GM13977 (cell line): ENCODE data around the gene GMPR.

Experiments
- DNase-seq: peaks from one replicate; pipeline ENCODE4 v3.0.0; 2012; ENCODE audit warnings: low spot score
- in situ Hi-C: fragments of 300-500 bp; cut with MboI; formaldehyde crosslinking; loops from one replicate; pipeline ENCODE4 v1.12.0; 2022; ENCODE audit warnings: low sequenced_read_pairs, low pct_unique_long_range_greater_than_20kb, mixed read lengths, inconsistent platforms; ENCODE audit not compliant: unreplicated experiment
- TF ChIP-seq, protein P1 (sequence below): IDR thresholded peaks from 2 replicates; pipeline ENCODE4 v1.5.1; 2012; ENCODE audit warnings: mild to moderate bottlenecking, control low read depth; ENCODE audit not compliant: insufficient read depth; ENCODE audit errors: extremely low read depth, missing control alignments

The GMPR gene

DNA sequence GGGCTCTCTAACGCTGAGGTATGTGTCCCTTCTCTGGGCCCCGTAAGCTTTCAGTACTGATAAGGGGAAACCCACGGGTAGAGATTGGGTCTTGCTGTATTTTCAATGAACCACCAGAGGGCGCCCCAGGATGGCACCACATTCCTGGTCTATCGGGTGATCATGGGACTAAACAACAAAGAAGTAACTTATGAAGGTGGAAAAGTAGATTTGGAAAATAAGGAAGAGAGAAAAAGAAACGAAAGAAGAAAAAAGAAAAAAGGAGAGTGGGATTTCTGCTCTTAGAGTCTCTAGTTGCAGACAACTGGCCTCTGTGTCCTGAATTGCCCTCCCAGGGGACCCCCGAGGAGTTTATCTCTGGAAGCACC is 93.8 kb downstream of the GMPR start:
- TF ChIP-seq, protein P1, sequence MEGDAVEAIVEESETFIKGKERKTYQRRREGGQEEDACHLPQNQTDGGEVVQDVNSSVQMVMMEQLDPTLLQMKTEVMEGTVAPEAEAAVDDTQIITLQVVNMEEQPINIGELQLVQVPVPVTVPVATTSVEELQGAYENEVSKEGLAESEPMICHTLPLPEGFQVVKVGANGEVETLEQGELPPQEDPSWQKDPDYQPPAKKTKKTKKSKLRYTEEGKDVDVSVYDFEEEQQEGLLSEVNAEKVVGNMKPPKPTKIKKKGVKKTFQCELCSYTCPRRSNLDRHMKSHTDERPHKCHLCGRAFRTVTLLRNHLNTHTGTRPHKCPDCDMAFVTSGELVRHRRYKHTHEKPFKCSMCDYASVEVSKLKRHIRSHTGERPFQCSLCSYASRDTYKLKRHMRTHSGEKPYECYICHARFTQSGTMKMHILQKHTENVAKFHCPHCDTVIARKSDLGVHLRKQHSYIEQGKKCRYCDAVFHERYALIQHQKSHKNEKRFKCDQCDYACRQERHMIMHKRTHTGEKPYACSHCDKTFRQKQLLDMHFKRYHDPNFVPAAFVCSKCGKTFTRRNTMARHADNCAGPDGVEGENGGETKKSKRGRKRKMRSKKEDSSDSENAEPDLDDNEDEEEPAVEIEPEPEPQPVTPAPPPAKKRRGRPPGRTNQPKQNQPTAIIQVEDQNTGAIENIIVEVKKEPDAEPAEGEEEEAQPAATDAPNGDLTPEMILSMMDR, result peak; percentile 80
- DNase-seq, result peak; percentile 86
- in situ Hi-C loops, result loop anchor here (10.0 to 25.0 kb wide), 3 partner anchors 183 to 755 kb away; partner anchors contain the start of gene ATXN1

GRCh38 chr6:16333580-16333979 is 95.2 kb downstream of the GMPR start:
- TF ChIP-seq, protein P1, result no peak
- no peak for DNase-seq
- in situ Hi-C loops, result loop anchor here (10.0 to 25.0 kb wide), 3 partner anchors 181 to 754 kb away; partner anchors contain the start of gene ATXN1

DNA sequence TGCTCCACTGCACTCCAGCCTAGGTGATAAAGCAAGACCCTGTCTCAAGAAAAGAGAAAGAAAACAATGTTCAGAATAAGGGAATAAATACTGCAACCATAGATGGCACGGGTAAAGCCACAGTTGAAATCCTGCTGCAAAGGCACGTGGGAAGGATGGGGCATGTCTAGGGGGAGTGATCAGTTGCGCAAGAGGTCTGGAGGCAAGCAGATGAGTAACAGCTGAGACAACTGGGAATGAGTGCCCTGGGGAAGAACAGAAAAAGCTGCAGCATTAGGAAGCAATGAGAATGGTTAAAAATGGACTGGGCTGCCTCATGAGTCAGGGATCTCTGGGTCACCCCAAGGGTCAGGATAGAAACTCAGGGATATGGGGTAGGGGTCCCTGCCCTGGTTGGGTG is 96.3 kb downstream of the GMPR start:
- TF ChIP-seq, protein P1, result no peak
- no peak for DNase-seq
- in situ Hi-C loops, result loop anchor here (10.0 to 25.0 kb wide), 3 partner anchors 180 to 753 kb away; partner anchors contain the start of gene ATXN1

GRCh38 chr6:16335176-16335575 is 96.8 kb downstream of the GMPR start:
- in situ Hi-C loops, result loop anchor here (10.0 to 25.0 kb wide), 3 partner anchors 180 to 752 kb away; partner anchors contain the start of gene ATXN1

DNA sequence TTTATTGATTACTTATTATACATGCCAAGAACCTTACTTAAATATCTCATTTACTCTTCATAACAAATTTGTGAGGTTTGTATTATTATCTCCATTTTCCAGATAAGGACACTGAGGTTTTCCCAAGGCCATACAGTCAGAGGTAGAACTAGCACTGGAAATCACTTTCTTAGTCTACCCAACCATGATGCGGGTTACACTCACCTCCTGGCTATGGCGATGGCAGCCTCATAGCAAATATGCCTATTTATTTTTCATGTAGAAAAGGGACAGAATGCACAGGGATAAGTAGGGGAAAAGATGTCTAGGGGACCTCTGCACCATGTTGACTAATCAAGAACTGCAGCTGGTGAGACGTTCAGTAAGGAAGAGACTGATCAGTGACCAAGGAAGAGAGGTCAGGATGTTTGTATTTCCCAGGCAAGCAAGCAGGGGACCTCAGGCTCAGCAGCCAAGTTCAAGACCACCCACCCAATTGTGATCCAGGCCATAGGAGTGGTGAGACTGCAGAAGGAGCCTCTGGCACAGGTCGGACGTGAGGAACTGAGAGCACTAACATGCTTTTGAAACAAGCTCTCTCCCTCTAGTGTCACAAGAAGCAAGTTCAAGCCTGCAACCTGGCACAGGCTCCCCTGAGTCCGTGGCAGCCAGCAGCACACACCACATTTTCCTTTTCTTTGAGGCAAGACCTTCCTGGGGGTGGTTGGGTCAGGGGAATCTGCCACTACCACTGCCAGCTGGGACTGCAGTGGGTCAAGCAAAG is 97.8 kb downstream of the GMPR start:
- TF ChIP-seq, protein P1, result no peak
- in situ Hi-C loops, result loop anchor here (10.0 to 25.0 kb wide), 3 partner anchors 179 to 751 kb away; partner anchors contain the start of gene ATXN1
- DNase-seq, result no peak

More at GRCh38 chr6:16335176-16335575, 96.8 kb downstream of the GMPR start:
- TF ChIP-seq, protein P1, result no peak
- no peak for DNase-seq

DNA sequence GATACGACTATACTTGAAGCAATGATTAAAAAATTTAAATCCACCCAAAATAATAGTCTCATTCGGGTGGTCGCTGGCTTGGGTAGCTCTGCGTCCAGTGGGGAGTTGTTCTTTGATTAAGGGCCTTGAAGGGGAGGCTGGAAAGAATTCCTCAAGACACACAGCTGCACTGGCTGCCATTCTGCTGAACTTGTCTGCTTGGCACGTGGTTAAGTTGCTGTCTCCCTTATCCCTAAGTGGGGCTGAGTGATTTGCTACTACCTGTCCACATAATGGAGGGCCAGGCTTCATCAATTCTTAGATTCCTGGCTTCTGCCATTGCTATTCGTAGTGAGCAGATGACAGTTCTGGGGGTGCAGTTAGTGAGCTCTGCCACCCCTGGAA is 98.5 kb downstream of the GMPR start:
- DNase-seq, result no peak
- in situ Hi-C loops, result loop anchor here (10.0 to 25.0 kb wide), 3 partner anchors 178 to 750 kb away; partner anchors contain the start of gene ATXN1
- TF ChIP-seq, protein P1, result no peak
